ENCODE measurements around the gene TIGD1. TPM values are rescaled to one million over a fixed set of nuclear protein-coding genes. Genes with fewer than 3 reads are reported as not detected.

Gene TIGD1
- total RNA-seq, 1 donor from 2014 or later: 11.2 TPM

DNA sequence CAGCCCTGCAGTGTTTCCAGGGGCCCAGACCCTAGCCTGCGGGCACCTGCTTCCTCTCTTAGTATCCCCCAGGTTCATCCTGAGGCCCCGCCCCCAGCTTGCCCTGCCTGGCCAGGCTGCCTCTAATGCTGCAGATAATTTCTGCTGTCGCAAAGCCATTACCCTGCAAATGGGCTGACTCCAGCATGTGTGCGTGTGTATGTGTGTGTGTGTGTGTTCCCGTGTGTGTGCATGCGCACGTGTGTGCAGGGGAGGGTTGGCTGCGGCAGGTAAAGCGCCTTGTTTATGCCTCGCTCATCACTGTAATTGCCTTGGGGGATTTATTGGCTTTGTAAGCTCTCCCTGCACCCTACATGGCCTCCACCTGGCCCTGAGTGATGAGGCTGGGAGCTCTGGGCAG is 37.8 kb downstream of the TIGD1 start:
- Mint-ChIP-seq H3K4me3 (no peak overlapping the region), H3K4me1 (peaks cover 9% of the 10 kb centered on the region), H3K36me3 (no peaks in the 10 kb centered on the region), H3K27ac (no peak overlapping the region), H3K27me3 (ENCODE audit: low read depth) (peaks cover 64% of the 10 kb centered on the region), H3K9me3 (no peaks in the 10 kb centered on the region)
- TF ChIP-seq, protein P1, sequence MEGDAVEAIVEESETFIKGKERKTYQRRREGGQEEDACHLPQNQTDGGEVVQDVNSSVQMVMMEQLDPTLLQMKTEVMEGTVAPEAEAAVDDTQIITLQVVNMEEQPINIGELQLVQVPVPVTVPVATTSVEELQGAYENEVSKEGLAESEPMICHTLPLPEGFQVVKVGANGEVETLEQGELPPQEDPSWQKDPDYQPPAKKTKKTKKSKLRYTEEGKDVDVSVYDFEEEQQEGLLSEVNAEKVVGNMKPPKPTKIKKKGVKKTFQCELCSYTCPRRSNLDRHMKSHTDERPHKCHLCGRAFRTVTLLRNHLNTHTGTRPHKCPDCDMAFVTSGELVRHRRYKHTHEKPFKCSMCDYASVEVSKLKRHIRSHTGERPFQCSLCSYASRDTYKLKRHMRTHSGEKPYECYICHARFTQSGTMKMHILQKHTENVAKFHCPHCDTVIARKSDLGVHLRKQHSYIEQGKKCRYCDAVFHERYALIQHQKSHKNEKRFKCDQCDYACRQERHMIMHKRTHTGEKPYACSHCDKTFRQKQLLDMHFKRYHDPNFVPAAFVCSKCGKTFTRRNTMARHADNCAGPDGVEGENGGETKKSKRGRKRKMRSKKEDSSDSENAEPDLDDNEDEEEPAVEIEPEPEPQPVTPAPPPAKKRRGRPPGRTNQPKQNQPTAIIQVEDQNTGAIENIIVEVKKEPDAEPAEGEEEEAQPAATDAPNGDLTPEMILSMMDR (IDR thresholded peaks at IDR 0.05; ENCODE audit: unreplicated experiment): no peak
- DNase-seq (ENCODE audit: low spot score in 2 of 2, unreplicated experiment in 2 of 2): no peak

DNA sequence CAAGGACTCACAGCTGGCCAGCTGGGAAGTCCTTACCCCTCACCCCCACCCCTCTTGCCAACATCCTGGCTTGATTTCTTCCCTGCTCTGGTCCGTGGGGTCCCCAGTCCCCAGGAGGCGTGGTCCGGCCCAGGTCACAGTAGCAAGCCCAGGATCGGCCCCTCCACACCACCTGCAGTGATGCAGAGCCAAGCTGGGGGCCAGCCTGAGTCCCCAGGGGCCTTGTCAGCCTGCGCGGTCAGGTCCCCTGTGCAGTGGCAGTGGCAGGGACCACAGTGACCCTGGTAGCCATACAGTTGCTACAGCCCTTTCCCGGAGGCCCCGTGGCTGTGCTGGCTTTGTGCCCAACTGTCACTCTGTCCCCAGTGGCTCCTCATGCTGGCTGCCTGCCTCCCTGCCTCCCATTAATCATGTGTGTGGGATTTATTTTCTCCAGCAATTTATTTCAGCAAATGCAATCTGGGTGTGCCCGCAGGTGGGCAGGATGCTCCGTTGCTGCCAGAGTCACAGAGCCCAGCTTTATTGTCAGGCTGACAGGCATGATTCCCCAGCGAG is 38.9 kb downstream of the TIGD1 start:
- Mint-ChIP-seq H3K4me1 (peaks cover 18% of the 10 kb centered on the region), H3K36me3 (no peaks in the 10 kb centered on the region), H3K27ac (no peak overlapping the region), H3K4me3 (no peak overlapping the region), H3K9me3 (no peaks in the 10 kb centered on the region), H3K27me3 (ENCODE audit: low read depth) (peaks cover 66% of the 10 kb centered on the region)
- TF ChIP-seq, protein P1 (IDR thresholded peaks at IDR 0.05; ENCODE audit: unreplicated experiment): no peak
- DNase-seq (ENCODE audit: low spot score in 2 of 2, unreplicated experiment in 2 of 2): no peak

DNA sequence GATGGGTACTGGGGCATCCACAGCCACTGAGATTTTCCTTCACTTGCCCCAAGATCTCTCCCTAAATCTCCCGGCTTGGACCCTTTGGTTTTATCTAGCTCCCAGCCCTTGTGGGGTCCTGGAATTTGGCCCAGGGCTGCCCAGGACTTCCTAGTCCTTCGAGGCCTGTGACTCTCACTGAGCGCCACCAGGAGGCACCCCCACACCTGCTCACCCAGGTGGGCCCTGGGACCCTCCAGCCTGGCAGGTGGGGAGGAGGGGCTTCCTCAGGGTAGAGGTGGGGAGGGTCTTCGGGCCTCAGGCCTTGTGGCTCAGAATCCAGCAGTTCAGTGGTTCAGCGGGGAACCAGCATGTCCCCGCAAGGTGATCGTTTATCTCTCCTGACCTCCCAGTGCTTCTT is 42.1 kb downstream of the TIGD1 start:
- TF ChIP-seq, protein P1 (IDR thresholded peaks at IDR 0.05; ENCODE audit: unreplicated experiment): no peak
- Mint-ChIP-seq H3K4me1 (peaks cover 31% of the 10 kb centered on the region), H3K27me3 (ENCODE audit: low read depth) (peaks cover 76% of the 10 kb centered on the region)

DNA sequence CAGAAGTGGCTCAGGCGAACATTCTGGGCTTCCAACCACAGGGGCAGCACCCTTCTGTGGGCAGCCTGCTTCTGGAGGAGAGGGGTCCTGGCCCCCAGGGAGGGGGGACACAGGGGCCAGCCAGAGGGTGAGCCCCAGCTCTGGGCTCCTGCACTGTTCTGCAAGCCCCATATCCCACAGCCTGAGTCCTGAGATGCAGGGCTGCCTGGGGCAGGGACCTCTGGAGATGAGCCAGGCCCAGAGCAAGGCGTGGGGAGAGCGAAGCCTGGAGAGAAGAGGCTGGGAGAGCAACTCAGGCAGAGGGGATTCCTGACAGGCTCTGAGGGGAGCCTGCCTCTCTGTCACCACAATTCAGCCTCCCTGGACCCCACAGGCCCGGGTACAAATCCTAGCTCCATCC is 43.6 kb downstream of the TIGD1 start:
- H3K27me3 Mint-ChIP-seq (ENCODE audit: low read depth): peaks cover 76% of the 10 kb centered on the region
- H3K4me3 Mint-ChIP-seq: no peak overlapping the region
- TF ChIP-seq, protein P1 (IDR thresholded peaks at IDR 0.05; ENCODE audit: unreplicated experiment): no peak
- no peaks in the 10 kb centered on the region for H3K36me3 Mint-ChIP-seq
- no peak for DNase-seq (ENCODE audit: low spot score in 2 of 2, unreplicated experiment in 2 of 2)
- no peaks in the 10 kb centered on the region for H3K9me3 Mint-ChIP-seq
- peaks cover 32% of the 10 kb centered on the region for H3K4me1 Mint-ChIP-seq
- no peak overlapping the region for H3K27ac Mint-ChIP-seq

More for the DNA sequence above, 42.1 kb downstream of the TIGD1 start:
- Mint-ChIP-seq H3K4me3 (no peak overlapping the region), H3K9me3 (no peaks in the 10 kb centered on the region), H3K27ac (no peak overlapping the region), H3K36me3 (no peaks in the 10 kb centered on the region)
- no peak for DNase-seq (ENCODE audit: low spot score in 2 of 2, unreplicated experiment in 2 of 2)

DNA sequence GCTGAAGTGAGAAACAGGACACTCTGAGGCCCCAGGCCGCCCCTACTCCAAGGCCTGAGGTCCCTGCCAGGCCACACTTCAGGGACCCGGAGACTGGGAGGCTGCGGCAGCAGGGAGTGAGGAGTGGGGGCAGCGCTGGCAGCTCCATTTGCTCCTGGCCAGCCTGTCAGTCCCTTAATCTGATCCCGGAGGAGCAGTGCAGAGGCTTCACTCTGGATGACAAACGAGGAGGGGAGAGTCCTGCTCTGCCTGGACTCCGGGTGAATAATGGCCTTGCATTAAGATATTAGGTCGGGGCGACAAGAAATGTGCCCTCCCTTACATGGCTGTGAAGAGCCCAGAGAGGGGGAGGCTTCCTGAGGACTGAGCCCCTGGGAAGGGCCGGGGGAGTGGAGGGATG is 44.5 kb downstream of the TIGD1 start:
- Mint-ChIP-seq H3K4me1 (peaks cover 36% of the 10 kb centered on the region), H3K27ac (no peak overlapping the region), H3K4me3 (no peak overlapping the region), H3K9me3 (no peaks in the 10 kb centered on the region), H3K27me3 (ENCODE audit: low read depth) (peaks cover 75% of the 10 kb centered on the region), H3K36me3 (no peaks in the 10 kb centered on the region)
- TF ChIP-seq, protein P1 (IDR thresholded peaks at IDR 0.05; ENCODE audit: unreplicated experiment): no peak
- no peak for DNase-seq (ENCODE audit: low spot score in 2 of 2, unreplicated experiment in 2 of 2)

DNA sequence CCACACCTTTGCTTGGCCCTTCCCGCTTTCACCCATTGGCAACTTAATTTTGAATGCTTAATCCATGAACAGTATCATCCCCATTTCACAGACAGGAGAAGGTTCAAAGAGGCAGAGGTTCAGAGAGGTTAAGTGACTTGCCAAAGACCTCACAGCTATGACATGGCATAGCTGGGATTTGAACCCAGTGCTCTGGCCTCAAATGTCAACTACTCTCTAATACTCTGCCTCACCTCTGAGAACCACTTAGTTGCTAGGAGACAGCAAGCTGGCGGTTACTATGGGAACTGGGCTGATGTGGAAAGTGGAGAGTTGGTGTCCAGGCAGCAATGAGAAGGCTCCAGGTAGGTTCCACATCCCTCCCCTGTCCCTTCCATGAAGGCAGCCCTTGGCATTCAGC is 45.9 kb downstream of the TIGD1 start:
- Mint-ChIP-seq H3K4me3 (no peak overlapping the region), H3K36me3 (no peaks in the 10 kb centered on the region), H3K9me3 (no peaks in the 10 kb centered on the region), H3K27ac (no peak overlapping the region), H3K27me3 (ENCODE audit: low read depth) (peaks cover 75% of the 10 kb centered on the region), H3K4me1 (peaks cover 36% of the 10 kb centered on the region)
- no peak for DNase-seq (ENCODE audit: low spot score in 2 of 2, unreplicated experiment in 2 of 2)
- TF ChIP-seq, protein P1 (IDR thresholded peaks at IDR 0.05; ENCODE audit: unreplicated experiment): no peak
